Stimulated activated CD4-positive, alpha-beta T cell treated with anti-CD3 and anti-CD28 coated beads, TNF-alpha, amount 100 ng/mL, for 24 hours (primary cell): ENCODE results near the gene VPS52.
A peak's percentile ranks its signal among the peaks of the same experiment; 100 is the strongest.

ENCODE experiments used
- DNase-seq, 3 experiments: peaks; one replicate each; pipeline ENCODE4 v3.0.0-alpha.2; 2020; ENCODE audit warnings: low read depth in 3 of 3

Gene VPS52

GRCh38 chr6:33271468-33272274 is at the start of gene VPS52, which contains the start of gene RPS18:
Gene VPS52 (minus strand): TSS chr6:33271876. CDS start chr6:33271675, 201 bp downstream.
Gene RPS18 (plus strand): TSS chr6:33272075. CDS start chr6:33272120, 45 bp downstream.
- DNase-seq = peak; percentile 78 to 90 (median 86)

- DNase-seq = no peak
These were observed 49.6 kb upstream of the VPS52 start for GRCh38 chr6:33321227-33321626.

GRCh38 chr6:33320315-33321181 is 48.9 kb upstream of the VPS52 start:
- DNase-seq = no peak

- DNase-seq = no peak
These were observed 48.3 kb upstream of the VPS52 start for GRCh38 chr6:33319939-33320314.

GRCh38 chr6:33318426-33319073 is 46.9 kb upstream of the VPS52 start:
- DNase-seq = no peak

GRCh38 chr6:33317669-33318425 is 46.2 kb upstream of the VPS52 start, which contains the start of gene ZBTB22:
Gene ZBTB22 (minus strand): TSS chr6:33317744. CDS start chr6:33316916, 828 bp downstream.
- peak; percentile 88 to 96 (median 92) for DNase-seq

GRCh38 chr6:33317419-33317668 is 45.7 kb upstream of the VPS52 start:
- DNase-seq = no peak

GRCh38 chr6:33316603-33317418 is 45.1 kb upstream of the VPS52 start:
- no peak for DNase-seq

GRCh38 chr6:33315793-33316602 is 44.3 kb upstream of the VPS52 start:
- no peak for DNase-seq

GRCh38 chr6:33314943-33315792 is 43.5 kb upstream of the VPS52 start:
- DNase-seq = no peak

- DNase-seq = peak in 2 of 3 experiments; percentile 29 to 52
These were observed 42.9 kb upstream of the VPS52 start for GRCh38 chr6:33314515-33314942.

- DNase-seq = peak; percentile 69 to 85 (median 79)
These were observed 42.2 kb upstream of the VPS52 start, which contains the start of gene TAPBP for GRCh38 chr6:33313709-33314514. Gene TAPBP (minus strand): TSS chr6:33314078. CDS start chr6:33314041, 37 bp downstream.

GRCh38 chr6:33313105-33313708 is 41.5 kb upstream of the VPS52 start:
- DNase-seq = peak in 2 of 3 experiments; percentile 40 to 47

GRCh38 chr6:33312361-33313104 is 40.9 kb upstream of the VPS52 start:
- peak; percentile 58 to 78 (median 70) for DNase-seq

- no peak for DNase-seq
These were observed 34.7 kb upstream of the VPS52 start for GRCh38 chr6:33306356-33306755.

- DNase-seq = no peak
These were observed 33.4 kb upstream of the VPS52 start for GRCh38 chr6:33305052-33305451.

- no peak for DNase-seq
These were observed 32.5 kb upstream of the VPS52 start for GRCh38 chr6:33304216-33304615.
